IMR-90 (cell line): ENCODE measurements around the gene PRKAG2. TPM values are rescaled to one million over a fixed set of nuclear protein-coding genes. Genes with fewer than 3 reads are reported as not detected.

Experiments used
- ATAC-seq: fragments of 200-7000 bp; cut with Tn5 transposase; 2 replicates; pipeline ENCODE4 v1.9.1; 2020; ENCODE audit warnings: low read depth, mild to moderate bottlenecking, moderate library complexity
- BruUV-seq: library from RNA; stranded (reverse); fragments of 400-500 nt; replicated peaks from 2 replicates; lab custom pipeline; 2021; lab: Mats Ljungman, UMichigan
- CTCF ChIA-PET: fragments of 300-600 bp; formaldehyde crosslinking; extraction: SDS; loops from one replicate; lab custom pipeline; 2021; ENCODE audit warnings: antibody characterized with exemption; lab: Yijun Ruan, JAX
- POLR2A ChIA-PET: fragments of 300-600 bp; sonication (Branson Sonifier 250); formaldehyde crosslinking; loops from one replicate; lab custom pipeline; 2022; ENCODE audit warnings: antibody characterized with exemption; ENCODE audit not compliant: unreplicated experiment; lab: Charles Lee
- DNase-seq: peaks from one replicate; pipeline ENCODE4 v3.0.0; 2013
- H2AFZ ChIP-seq: replicated peaks from 2 replicates; pipeline ENCODE3; 2013; ENCODE audit warnings: low read length, mild to moderate bottlenecking; ENCODE audit not compliant: poor library complexity
- H2AK5ac ChIP-seq: 2 replicates; pipeline ENCODE4 v1.6.1; 2013; ENCODE audit warnings: low read depth, low read length, inconsistent platforms
- H2AK9ac ChIP-seq: replicated peaks from 2 replicates; pipeline ENCODE3; 2013; ENCODE audit warnings: mild to moderate bottlenecking, low read depth, low read length, moderate library complexity; ENCODE audit not compliant: poor library complexity
- H2BK120ac ChIP-seq: 2 replicates; pipeline ENCODE4 v1.6.1; 2013; ENCODE audit warnings: low read depth, low read length, inconsistent platforms
- H2BK15ac ChIP-seq: 3 replicates; pipeline ENCODE4 v1.6.1; 2013; ENCODE audit warnings: low read depth, low read length, inconsistent platforms
- H2BK20ac ChIP-seq: 2 replicates; pipeline ENCODE4 v1.6.1; 2013; ENCODE audit warnings: low read depth, mild to moderate bottlenecking, inconsistent platforms, low read length, moderate library complexity
- H2BK5ac ChIP-seq: 2 replicates; pipeline ENCODE4 v1.6.1; 2013; ENCODE audit warnings: mild to moderate bottlenecking, low read depth, low read length, inconsistent platforms; ENCODE audit not compliant: poor library complexity, severe bottlenecking
- H3K14ac ChIP-seq: replicated peaks from 2 replicates; pipeline ENCODE4 v1.6.1; 2013; ENCODE audit warnings: low read depth, low read length, inconsistent platforms
- H3K18ac ChIP-seq: 2 replicates; pipeline ENCODE4 v1.6.1; 2013; ENCODE audit warnings: low read depth, low read length, control low read depth
- H3K23ac ChIP-seq: 2 replicates; pipeline ENCODE4 v1.6.1; 2013; ENCODE audit warnings: low read depth, low read length, inconsistent platforms
- H3K27ac ChIP-seq: 2 replicates; pipeline ENCODE4 v1.5.1; 2013; ENCODE audit warnings: mild to moderate bottlenecking, control low read depth, low read length; ENCODE audit not compliant: insufficient read depth
- H3K27me3 ChIP-seq: 2 replicates; pipeline ENCODE4 v1.6.1; 2013; ENCODE audit warnings: low read length; ENCODE audit not compliant: control insufficient read depth, insufficient read depth
- H3K36me3 ChIP-seq: 2 replicates; pipeline ENCODE4 v1.6.1; 2013; ENCODE audit warnings: low read length, mixed read lengths; ENCODE audit not compliant: control insufficient read depth, insufficient read depth
- H3K4ac ChIP-seq: 2 replicates; pipeline ENCODE4 v1.6.1; 2013; ENCODE audit warnings: low read depth, low read length, inconsistent platforms
- H3K4me1 ChIP-seq: 2 replicates; pipeline ENCODE4 v1.6.1; 2013; ENCODE audit warnings: low read length, mixed read lengths; ENCODE audit not compliant: control insufficient read depth, insufficient read depth
- H3K4me2 ChIP-seq: 2 replicates; pipeline ENCODE4 v1.6.1; 2013; ENCODE audit warnings: low read depth, mild to moderate bottlenecking, control low read depth, low read length, moderate library complexity
- H3K4me3 ChIP-seq: 2 replicates; pipeline ENCODE4 v1.5.1; 2013; ENCODE audit warnings: low read depth, mild to moderate bottlenecking, control low read depth, low read length, moderate library complexity; ENCODE audit not compliant: insufficient read depth
- H3K56ac ChIP-seq: 2 replicates; pipeline ENCODE4 v1.6.1; 2013; ENCODE audit warnings: low read length, inconsistent platforms; ENCODE audit not compliant: insufficient read depth; ENCODE audit errors: extremely low read depth
- H3K79me1 ChIP-seq, 2 experiments: 2 replicates each; pipeline ENCODE4 v1.6.1; 2013; ENCODE audit warnings: low read length in 2 of 2, inconsistent platforms in 1 of 2, low read depth in 1 of 2
- H3K9ac ChIP-seq: 2 replicates; pipeline ENCODE4 v1.6.1; 2013; ENCODE audit warnings: low read depth, low read length, control low read depth
- H3K9me1 ChIP-seq: 2 replicates; pipeline ENCODE4 v1.6.1; 2013; ENCODE audit warnings: low read length, inconsistent platforms; ENCODE audit not compliant: insufficient read depth
- H3K9me3 ChIP-seq: 2 replicates; pipeline ENCODE4 v1.6.1; 2013; ENCODE audit warnings: low read length; ENCODE audit not compliant: control insufficient read depth, insufficient read depth
- H4K20me1 ChIP-seq: 2 replicates; pipeline ENCODE4 v1.6.1; 2013; ENCODE audit warnings: low read length, inconsistent platforms; ENCODE audit not compliant: insufficient read depth
- H4K5ac ChIP-seq: 2 replicates; pipeline ENCODE4 v1.6.1; 2013; ENCODE audit warnings: mild to moderate bottlenecking, low read depth, low read length, control low read depth
- H4K8ac ChIP-seq, 2 experiments: 2 replicates each; pipeline ENCODE4 v1.6.1; 2013; ENCODE audit warnings: low read depth in 2 of 2, low read length in 2 of 2, control low read depth in 1 of 2, inconsistent platforms in 1 of 2
- H4K91ac ChIP-seq: 2 replicates; pipeline ENCODE4 v1.6.1; 2013; ENCODE audit warnings: low read depth, low read length, inconsistent platforms; ENCODE audit not compliant: insufficient read depth
- CEBPB ChIP-seq: IDR thresholded peaks from 2 replicates; pipeline ENCODE4 v1.6.1; 2012; ENCODE audit warnings: low read depth, low read length, improper control_type of control experiment
- CHD1 ChIP-seq: IDR thresholded peaks from 2 replicates; pipeline ENCODE4 v1.6.1; 2012; ENCODE audit warnings: low read depth, low read length, improper control_type of control experiment
- MXI1 ChIP-seq: IDR thresholded peaks from 2 replicates; pipeline ENCODE4 v1.6.1; 2012; ENCODE audit warnings: low read depth, mild to moderate bottlenecking, low read length, moderate library complexity, borderline replicate concordance
- NFE2L2 ChIP-seq: fragments of 150-350 bp; IDR thresholded peaks from 2 replicates; pipeline ENCODE4 v1.6.1; 2016; ENCODE audit warnings: low read depth, mild to moderate bottlenecking, low read length
- RAD21 ChIP-seq: IDR thresholded peaks from 2 replicates; pipeline ENCODE4 v1.6.1; 2012; ENCODE audit warnings: low read length, improper control_type of control experiment
- RCOR1 ChIP-seq: IDR thresholded peaks from 2 replicates; pipeline ENCODE4 v1.6.1; 2012; ENCODE audit warnings: mild to moderate bottlenecking, low read length, improper control_type of control experiment; ENCODE audit not compliant: insufficient replicate concordance
- SMC3 ChIP-seq: fragments of 150-350 bp; IDR thresholded peaks from 2 replicates; pipeline ENCODE4 v1.6.1; 2016; ENCODE audit warnings: low read depth, mild to moderate bottlenecking, antibody characterized with exemption, low read length, moderate library complexity
- USF2 ChIP-seq: fragments of 150-350 bp; IDR thresholded peaks from 2 replicates; pipeline ENCODE4 v1.6.1; 2017; ENCODE audit warnings: mild to moderate bottlenecking, antibody characterized with exemption, low read length, low read depth
- WGBS, 2 experiments: methylation state at CpG; one replicate each; pipeline versions ENCODE4 v1.1.5 to v1.1.7; 2013; ENCODE audit warnings: missing lambda C conversion rate in 2 of 2; ENCODE audit not compliant: insufficient read length in 1 of 2; ENCODE audit errors: extremely low coverage in 2 of 2; 5-methylcytosine and 5-hydroxymethylcytosine counted together
- dilution Hi-C: fragments of 300-500 bp; cut with HindIII; formaldehyde crosslinking; loops from one replicate; pipeline ENCODE4 v1.14.3; 2018; ENCODE audit warnings: low sequenced_read_pairs; ENCODE audit not compliant: unreplicated experiment
- in situ Hi-C: fragments of 300-500 bp; cut with MboI; formaldehyde crosslinking; loops from 3 replicates; pipeline ENCODE4 v1.14.3; 2019; ENCODE audit warnings: low sequenced_read_pairs, inconsistent platforms, mixed read lengths
- intact Hi-C: fragments of 100-400 bp; cut with micrococcal nuclease; formaldehyde crosslinking; loops from 2 replicates; pipeline ENCODE4 v1.10.0; 2022
- polyA plus RNA-seq, 3 experiments: library from polyadenylated mRNA; depleted of rRNA; stranded (reverse); fragments of >200 nt; gene quantifications; 2 replicates each; pipeline ENCODE4 v1.2.3, GENCODE V29; 2012; ENCODE audit warnings: low replicate concordance in 1 of 3
- total RNA-seq: library from RNA; depleted of rRNA; stranded (reverse); fragments of >200 nt; gene quantifications from 2 replicates; pipeline ENCODE4 v1.2.3, GENCODE V29; 2012
- TF ChIP-seq, protein P1 (sequence below): conservative IDR thresholded peaks from 2 replicates; pipeline ENCODE4 v1.5.1; 2012; ENCODE audit warnings: mild to moderate bottlenecking, low read depth, low read length, improper control_type of control experiment

PRKAG2 gene
- total and polyA plus RNA-seq, 2 of the 4 experiments (the other 2 are of a cell fraction), result 15.4 to 21.6 TPM

GRCh38 chr7:151899513-151900360 is 22.8 kb upstream of the PRKAG2 start:
- no TSS peak for BruUV-seq
- in situ Hi-C loops, result no loop called here
- Histone ChIP-seq H2AK9ac (no peak overlapping the region), H4K5ac (no peak overlapping the region), H3K9me1 (no peaks in the 10 kb centered on the region), H2BK15ac (no peak overlapping the region), H3K27ac (no peak overlapping the region), H3K4ac (no peak overlapping the region), H2AFZ (no peak overlapping the region), H2AK5ac (no peak overlapping the region), H3K14ac (no peak overlapping the region), H2BK120ac (no peak overlapping the region), H4K91ac (no peak overlapping the region), H3K18ac (no peak overlapping the region), H3K9ac (no peak overlapping the region), H4K20me1 (no peaks in the 10 kb centered on the region), H3K36me3 (no peaks in the 10 kb centered on the region), H2BK20ac (no peak overlapping the region), H3K9me3 (no peaks in the 10 kb centered on the region), H2BK5ac (no peak overlapping the region), H3K56ac (no peak overlapping the region), H3K4me3 (no peak overlapping the region), H3K4me1 (peaks cover 7% of the 10 kb centered on the region), H3K23ac (no peak overlapping the region), H3K79me1 (no peaks in the 10 kb centered on the region), H3K4me2 (no peak overlapping the region), H3K27me3 (peaks cover 25% of the 10 kb centered on the region), H4K8ac (no peak overlapping the region)
- ATAC-seq (no peak), DNase-seq (no peak)
- no peak for TF ChIP-seq CHD1
- TF ChIP-seq MXI1, result no peak
- TF ChIP-seq SMC3, result no peak
- TF ChIP-seq USF2, result no peak
- TF ChIP-seq RCOR1, result no peak
- no peak for TF ChIP-seq CEBPB
- TF ChIP-seq NFE2L2, result no peak
- no peak for TF ChIP-seq RAD21
- TF ChIP-seq, protein P1, sequence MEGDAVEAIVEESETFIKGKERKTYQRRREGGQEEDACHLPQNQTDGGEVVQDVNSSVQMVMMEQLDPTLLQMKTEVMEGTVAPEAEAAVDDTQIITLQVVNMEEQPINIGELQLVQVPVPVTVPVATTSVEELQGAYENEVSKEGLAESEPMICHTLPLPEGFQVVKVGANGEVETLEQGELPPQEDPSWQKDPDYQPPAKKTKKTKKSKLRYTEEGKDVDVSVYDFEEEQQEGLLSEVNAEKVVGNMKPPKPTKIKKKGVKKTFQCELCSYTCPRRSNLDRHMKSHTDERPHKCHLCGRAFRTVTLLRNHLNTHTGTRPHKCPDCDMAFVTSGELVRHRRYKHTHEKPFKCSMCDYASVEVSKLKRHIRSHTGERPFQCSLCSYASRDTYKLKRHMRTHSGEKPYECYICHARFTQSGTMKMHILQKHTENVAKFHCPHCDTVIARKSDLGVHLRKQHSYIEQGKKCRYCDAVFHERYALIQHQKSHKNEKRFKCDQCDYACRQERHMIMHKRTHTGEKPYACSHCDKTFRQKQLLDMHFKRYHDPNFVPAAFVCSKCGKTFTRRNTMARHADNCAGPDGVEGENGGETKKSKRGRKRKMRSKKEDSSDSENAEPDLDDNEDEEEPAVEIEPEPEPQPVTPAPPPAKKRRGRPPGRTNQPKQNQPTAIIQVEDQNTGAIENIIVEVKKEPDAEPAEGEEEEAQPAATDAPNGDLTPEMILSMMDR, result no peak
- dilution Hi-C loops, result no loop called here
- intact Hi-C loops, result no loop called here
- 81% methylated on average over 11 of the region's 18 CpGs; no CpG with 5 or more reads in 1 of the 2 experiments for WGBS, 2 experiments
- ChIA-PET CTCF (no interaction called here), POLR2A (no interaction called here)
